BE2C (cell line): Measurements from ENCODE around the gene ZSCAN1.
A peak's percentile ranks its signal among the peaks of the same experiment; 100 is the strongest.

ENCODE experiments used
- DNase-seq: peaks from one replicate; pipeline ENCODE4 v3.0.0-alpha.2; 2020
- H3K27me3 ChIP-seq: fragments of 250-450 bp; sonication (Bioruptor Pico); 2 replicates; pipeline ENCODE4 v1.5.1; 2020; ENCODE audit warnings: mild to moderate bottlenecking
- H3K36me3 ChIP-seq: fragments of 250-450 bp; sonication (Bioruptor Pico); 2 replicates; pipeline ENCODE4 v1.5.1; 2020; ENCODE audit warnings: mild to moderate bottlenecking
- H3K4me1 ChIP-seq: fragments of 250-450 bp; sonication (Bioruptor Pico); 2 replicates; pipeline ENCODE4 v1.5.1; 2020
- H3K4me3 ChIP-seq: 2 replicates; pipeline ENCODE4 v1.5.1; 2011; ENCODE audit warnings: low read depth, low read length
- H3K9me3 ChIP-seq: fragments of 250-450 bp; sonication (Bioruptor Pico); 2 replicates; pipeline ENCODE4 v1.5.1; 2020
- TF ChIP-seq, protein P1 (sequence below): IDR thresholded peaks from 2 replicates; pipeline ENCODE4 v1.5.1; 2012; ENCODE audit warnings: mild to moderate bottlenecking, low read depth, low read length

Gene ZSCAN1

GRCh38 chr19:58089846-58090245, 56.0 kb downstream of the ZSCAN1 start:
- H3K4me1 ChIP-seq, result no peaks in the 10 kb centered on the region
- no peak overlapping the region for H3K4me3 ChIP-seq
- TF ChIP-seq, protein P1, sequence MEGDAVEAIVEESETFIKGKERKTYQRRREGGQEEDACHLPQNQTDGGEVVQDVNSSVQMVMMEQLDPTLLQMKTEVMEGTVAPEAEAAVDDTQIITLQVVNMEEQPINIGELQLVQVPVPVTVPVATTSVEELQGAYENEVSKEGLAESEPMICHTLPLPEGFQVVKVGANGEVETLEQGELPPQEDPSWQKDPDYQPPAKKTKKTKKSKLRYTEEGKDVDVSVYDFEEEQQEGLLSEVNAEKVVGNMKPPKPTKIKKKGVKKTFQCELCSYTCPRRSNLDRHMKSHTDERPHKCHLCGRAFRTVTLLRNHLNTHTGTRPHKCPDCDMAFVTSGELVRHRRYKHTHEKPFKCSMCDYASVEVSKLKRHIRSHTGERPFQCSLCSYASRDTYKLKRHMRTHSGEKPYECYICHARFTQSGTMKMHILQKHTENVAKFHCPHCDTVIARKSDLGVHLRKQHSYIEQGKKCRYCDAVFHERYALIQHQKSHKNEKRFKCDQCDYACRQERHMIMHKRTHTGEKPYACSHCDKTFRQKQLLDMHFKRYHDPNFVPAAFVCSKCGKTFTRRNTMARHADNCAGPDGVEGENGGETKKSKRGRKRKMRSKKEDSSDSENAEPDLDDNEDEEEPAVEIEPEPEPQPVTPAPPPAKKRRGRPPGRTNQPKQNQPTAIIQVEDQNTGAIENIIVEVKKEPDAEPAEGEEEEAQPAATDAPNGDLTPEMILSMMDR, result no peak
- H3K36me3 ChIP-seq, result no peaks in the 10 kb centered on the region
- no peaks in the 10 kb centered on the region for H3K27me3 ChIP-seq
- no peak for DNase-seq
- H3K9me3 ChIP-seq, result peaks cover 4% of the 10 kb centered on the region

DNA sequence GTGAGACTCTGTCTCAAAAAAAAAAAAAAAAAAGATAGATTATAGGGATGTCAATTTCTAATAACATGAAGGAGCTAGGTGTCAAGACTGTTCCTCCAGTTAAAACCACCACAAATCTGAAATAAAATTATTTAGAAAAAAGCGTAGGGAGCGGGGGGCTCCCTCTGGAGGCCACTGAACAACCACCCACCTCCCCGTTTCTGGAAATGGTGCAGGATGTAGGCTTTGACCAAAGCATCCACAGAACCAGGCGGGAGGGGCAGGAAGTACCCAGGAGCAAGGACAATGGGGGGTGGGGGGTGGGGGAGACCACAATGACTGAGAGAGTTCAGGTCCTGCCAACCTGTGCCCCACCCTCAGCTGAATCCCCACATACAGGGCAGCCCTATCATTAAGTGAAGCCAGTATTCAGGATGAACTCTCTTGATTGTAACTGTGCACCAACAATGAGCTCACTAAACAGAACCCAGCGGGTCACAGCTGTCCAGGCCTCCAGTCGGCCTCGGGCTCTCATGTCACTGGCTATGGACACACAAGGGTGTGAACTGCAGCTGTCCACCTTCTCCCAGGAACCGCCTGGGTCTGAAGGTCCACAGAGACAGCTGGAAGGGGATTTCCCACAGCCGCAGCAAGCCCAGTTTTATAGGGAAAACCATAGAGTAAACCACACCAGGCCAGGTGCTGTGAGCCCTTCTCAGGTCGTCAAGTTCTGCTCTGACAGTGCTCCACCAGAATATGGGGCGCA, 57.6 kb downstream of the ZSCAN1 start:
- DNase-seq, result no peak
- Histone ChIP-seq H3K4me1 (no peaks in the 10 kb centered on the region), H3K36me3 (no peaks in the 10 kb centered on the region), H3K4me3 (no peak overlapping the region), H3K9me3 (peaks cover 4% of the 10 kb centered on the region), H3K27me3 (no peaks in the 10 kb centered on the region)
- TF ChIP-seq, protein P1, result no peak

- H3K9me3 ChIP-seq, result peaks cover 11% of the 10 kb centered on the region; the same call in 1 of the 2 replicates
- H3K36me3 ChIP-seq, result no peaks in the 10 kb centered on the region
- H3K27me3 ChIP-seq, result no peaks in the 10 kb centered on the region
- no peak for DNase-seq
- TF ChIP-seq, protein P1, result no peak
- H3K4me3 ChIP-seq, result no peak overlapping the region
- no peaks in the 10 kb centered on the region for H3K4me1 ChIP-seq
Observed at GRCh38 chr19:58093071-58093470, 59.2 kb downstream of the ZSCAN1 start.

GRCh38 chr19:58095328-58095727, 61.5 kb downstream of the ZSCAN1 start:
- Histone ChIP-seq H3K36me3 (no peaks in the 10 kb centered on the region), H3K27me3 (no peaks in the 10 kb centered on the region), H3K9me3 (peaks cover 6% of the 10 kb centered on the region; the same call in 1 of the 2 replicates), H3K4me1 (no peaks in the 10 kb centered on the region), H3K4me3 (no peak overlapping the region)
- DNase-seq, result no peak
- TF ChIP-seq, protein P1, result no peak

DNA sequence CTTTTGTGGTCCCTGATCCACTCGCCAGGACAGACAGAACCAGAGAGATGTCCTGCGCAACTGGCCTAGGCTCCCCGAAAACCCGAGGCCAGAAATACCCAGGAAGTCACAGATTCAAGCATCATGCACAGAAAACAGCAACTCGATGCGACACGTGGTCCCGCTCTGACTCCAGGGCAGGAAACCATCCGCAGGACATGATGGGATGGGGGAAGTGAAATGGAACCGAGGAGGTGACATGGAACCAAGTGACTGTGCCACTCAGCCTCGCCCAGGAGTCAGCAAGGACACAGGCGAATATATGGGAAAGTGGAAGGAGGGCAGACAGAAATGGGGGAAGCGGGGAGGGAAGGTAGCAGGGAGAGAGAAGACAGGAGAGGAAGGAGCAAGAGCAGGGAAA, 63.1 kb downstream of the ZSCAN1 start:
- TF ChIP-seq, protein P1, result no peak
- Histone ChIP-seq H3K4me3 (no peak overlapping the region), H3K4me1 (no peaks in the 10 kb centered on the region), H3K36me3 (no peaks in the 10 kb centered on the region), H3K9me3 (peaks cover 6% of the 10 kb centered on the region; the same call in 1 of the 2 replicates), H3K27me3 (no peaks in the 10 kb centered on the region)
- DNase-seq, result no peak

DNA sequence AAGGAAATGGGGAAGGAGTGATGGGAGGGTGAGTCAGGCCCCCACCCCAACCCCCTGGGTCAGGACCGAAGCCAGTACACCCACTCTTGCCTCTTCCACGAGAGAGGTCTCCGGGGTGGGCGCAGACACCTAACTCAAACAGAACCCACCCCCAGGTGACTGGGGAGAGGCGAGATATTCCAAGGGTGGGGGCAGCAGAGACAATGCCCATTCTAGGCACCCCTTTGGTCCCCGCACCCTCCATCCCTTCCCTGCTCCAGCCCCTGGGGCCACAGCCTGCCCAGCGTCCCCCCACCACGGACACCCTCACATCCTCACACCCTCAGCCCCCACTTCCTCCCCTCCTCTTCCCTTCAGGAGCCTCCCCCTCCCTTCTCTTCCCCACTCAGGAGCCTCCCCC, 63.5 kb downstream of the ZSCAN1 start:
- H3K36me3 ChIP-seq, result no peaks in the 10 kb centered on the region
- TF ChIP-seq, protein P1, result no peak
- H3K4me1 ChIP-seq, result no peaks in the 10 kb centered on the region
- peaks cover 6% of the 10 kb centered on the region for H3K9me3 ChIP-seq
- H3K4me3 ChIP-seq, result peak overlapping the region; percentile 82
- no peak for DNase-seq
- no peaks in the 10 kb centered on the region for H3K27me3 ChIP-seq
